Cardiac fibroblast (primary cell): Measurements from ENCODE around the gene PARP8.
"Not testable (repeated sequence)": the region's sequence is repeated elsewhere in the genome, so short reads cannot be mapped to it uniquely, and the experiment has no call there.

Experiments used
- DNase-seq, 2 donors: peaks; one replicate each; pipeline versions ENCODE4 v3.0.0 to v3.0.0-alpha.2; 2010; ENCODE audit warnings: low read depth in 2 of 2
- H3K4me3 ChIP-seq, 2 donors: replicated peaks in 1 of 2; 1 replicate in 1 of 2; 2 replicates in 1 of 2; pipeline ENCODE4 v1.5.1; 2011; ENCODE audit warnings: low read depth in 2 of 2, low read length in 2 of 2, mild to moderate bottlenecking in 2 of 2, moderate library complexity in 1 of 2
- CTCF ChIP-seq: IDR thresholded peaks from one replicate; pipeline ENCODE4 v1.5.1; 2011; ENCODE audit warnings: low read depth, mild to moderate bottlenecking, low read length, inconsistent platforms

Gene PARP8

DNA sequence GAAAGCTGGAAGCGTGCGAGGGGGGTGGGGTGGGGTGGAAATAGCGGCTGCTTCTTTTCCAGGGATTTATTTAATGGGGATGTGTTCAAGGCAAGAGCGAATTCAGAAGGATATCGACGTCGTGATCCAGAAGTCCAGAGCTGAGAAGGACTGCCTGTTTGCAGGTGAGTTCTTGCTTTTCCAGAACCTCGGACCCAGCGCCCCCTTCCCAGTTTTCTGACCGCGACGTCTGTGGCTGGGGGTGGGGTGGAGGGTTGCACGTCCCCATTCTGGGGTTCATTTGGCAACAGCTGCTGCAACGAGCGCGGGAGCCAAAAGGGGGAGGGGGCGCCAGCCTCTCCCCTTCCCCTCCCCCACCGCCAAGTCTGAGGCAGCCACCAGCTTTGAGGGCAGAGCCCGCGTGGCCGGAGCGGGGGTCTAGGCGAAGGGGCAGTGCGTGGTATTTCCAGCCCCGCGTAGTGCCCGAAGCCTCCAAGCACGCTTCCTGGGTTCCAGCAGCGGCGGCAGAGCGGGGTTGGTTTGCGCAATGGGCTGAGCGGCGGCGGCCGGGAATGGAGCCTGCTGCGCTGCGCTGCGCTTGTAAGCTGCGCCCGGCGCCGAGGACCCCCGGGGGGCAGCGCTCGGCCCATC is 701 bp downstream of the PARP8 start:
- no peak for TF ChIP-seq CTCF
- peak; percentile 53 to 69 for DNase-seq
- H3K4me3 ChIP-seq, result peak overlapping the region; percentile 88 to 92

GRCh38 chr5:50667653-50668595 is 1.5 kb downstream of the PARP8 start:
- DNase-seq, result peak; percentile 45 to 73
- no peak for TF ChIP-seq CTCF
- H3K4me3 ChIP-seq, result peak overlapping the region; percentile 88 to 92

DNA sequence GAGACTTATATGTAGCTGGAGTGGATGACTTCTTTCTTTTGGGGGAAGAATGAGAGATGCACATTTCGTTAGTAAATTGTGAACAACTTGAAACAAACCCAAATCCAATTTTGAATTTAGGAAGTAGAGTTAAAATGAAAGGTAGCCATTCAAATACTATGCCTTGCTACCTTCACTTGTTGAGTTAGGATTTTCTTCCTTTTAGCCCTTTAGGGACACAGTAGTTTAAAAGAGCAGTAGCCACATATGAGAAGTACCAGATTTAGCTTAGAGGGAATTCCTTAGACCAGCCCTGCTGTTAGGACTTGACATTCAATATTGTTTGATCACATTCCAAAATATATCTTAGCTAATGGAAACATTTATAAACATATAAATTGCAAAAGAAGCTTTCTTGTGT is 2.2 kb downstream of the PARP8 start:
- H3K4me3 ChIP-seq, result peak overlapping the region in 1 of 2 donors; percentile 92
- DNase-seq, result not testable (repeated sequence)

DNA sequence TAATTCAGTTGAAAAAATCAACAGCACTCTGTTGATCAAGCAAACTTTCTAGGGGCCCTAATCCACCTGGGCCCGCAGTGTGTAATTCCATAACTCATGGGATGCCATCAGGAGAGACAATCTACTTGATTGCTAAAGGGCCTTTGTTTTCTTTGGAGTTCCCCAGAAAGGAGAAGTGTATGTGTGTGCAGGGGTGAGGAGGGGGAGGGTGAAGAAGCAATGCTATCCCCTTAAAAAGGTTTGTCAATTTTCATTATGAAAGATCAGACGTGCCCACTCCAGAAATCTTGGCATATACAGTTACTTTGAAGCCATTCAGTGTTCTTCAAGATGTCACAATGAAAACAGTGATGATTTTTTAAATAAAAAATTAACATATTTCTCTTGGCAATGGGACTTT is 6.2 kb downstream of the PARP8 start:
- DNase-seq, result no peak
- TF ChIP-seq CTCF, result no peak
- H3K4me3 ChIP-seq, result no peak overlapping the region

- DNase-seq, H3K4me3 ChIP-seq: not testable (repeated sequence)
Measured at GRCh38 chr5:50673444-50673843, 7.0 kb downstream of the PARP8 start.

DNA sequence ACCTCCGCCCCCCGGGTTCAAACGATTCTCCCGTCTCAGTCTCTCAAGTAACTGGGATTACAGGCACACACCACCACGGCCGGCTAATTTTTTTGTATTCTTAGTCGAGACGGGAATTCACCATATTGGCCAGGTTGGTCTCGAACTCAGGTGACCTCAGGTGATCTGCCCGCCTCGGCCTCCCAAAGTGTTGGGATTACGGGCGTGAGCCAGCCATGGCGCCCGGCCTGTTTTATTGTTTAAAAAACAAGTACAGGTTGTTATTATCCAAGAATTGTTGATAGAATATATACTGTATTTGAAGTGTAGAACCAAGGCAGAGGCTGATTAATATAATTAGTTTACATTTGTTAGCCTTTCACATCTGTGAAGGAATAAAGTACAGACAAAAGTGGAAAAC is 8.9 kb downstream of the PARP8 start:
- no peak for DNase-seq
- no peak for TF ChIP-seq CTCF
- no peak overlapping the region for H3K4me3 ChIP-seq

DNA sequence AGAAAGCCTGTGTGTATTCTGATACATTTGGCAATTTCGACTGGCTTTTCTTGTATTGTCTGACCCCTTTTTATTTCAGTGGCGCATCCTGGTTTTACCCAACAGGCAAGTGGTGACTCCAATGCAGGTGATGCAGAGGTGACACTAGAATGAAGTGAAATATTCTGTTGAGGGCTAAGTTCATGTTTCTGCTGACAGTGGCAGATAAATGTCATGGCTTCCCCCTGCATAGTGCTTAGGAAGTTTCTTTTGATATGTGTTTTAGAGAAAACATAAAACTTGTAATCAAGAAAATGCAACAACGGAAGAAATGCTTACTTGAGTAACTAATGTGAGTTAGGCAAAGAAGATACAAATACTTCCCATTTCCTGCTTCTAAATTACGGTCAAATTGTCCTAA is 13.1 kb downstream of the PARP8 start:
- H3K4me3 ChIP-seq, DNase-seq: not testable (repeated sequence)

- DNase-seq, result no peak
- TF ChIP-seq CTCF, result no peak
- H3K4me3 ChIP-seq, result no peak overlapping the region
Measured at GRCh38 chr5:50684721-50685120, 18.3 kb downstream of the PARP8 start.
